ENCODE data around the gene TLK2. TPM values are rescaled to one million over a fixed set of nuclear protein-coding genes. Genes with fewer than 3 reads are reported as not detected.
A peak's percentile ranks its signal among the peaks of the same experiment; 100 is the strongest.

The TLK2 gene
- total RNA-seq, 1 experiment from 2014 or later = 54.7 TPM

GRCh38 chr17:62628831-62629555 lies 150.4 kb downstream of the TLK2 start:
- peaks cover 41% of the 10 kb centered on the region for H3K4me1 ChIP-seq (ENCODE audit: insufficient read depth, low read length, poor library complexity, severe bottlenecking)
- peak overlapping the region; percentile 90 for H3K27ac ChIP-seq (ENCODE audit: low read depth, low read length, poor library complexity, severe bottlenecking)
- H3K4me3 ChIP-seq (ENCODE audit: low read depth, low read length, poor library complexity, severe bottlenecking) = peak overlapping the region; percentile 88
- no peaks in the 10 kb centered on the region for H3K36me3 ChIP-seq (ENCODE audit: insufficient read depth, low read length, poor library complexity, severe bottlenecking)
- TSS peak; percentile 41 for BruUV-seq (replicated peaks)
- intact Hi-C loops (cut with micrococcal nuclease; ENCODE audit: unreplicated experiment) = no loop called here
- H3K27me3 ChIP-seq (replicated peaks; ENCODE audit: insufficient read depth, low read depth, low read length, poor library complexity) = no peaks in the 10 kb centered on the region
- ChIA-PET CTCF (no interaction called here), POLR2A (ENCODE audit: low non-redundant PET) (interaction anchor here (0.6 kb wide), 1 partner anchor 13 kb away, joined by 5 read pairs; no protein-coding TSS in a partner anchor)
- TF ChIP-seq CTCF (conservative IDR thresholded peaks at IDR 0.05; ENCODE audit: low read depth, low read length) (no peak), EZH2 (IDR thresholded peaks at IDR 0.05; ENCODE audit: borderline replicate concordance, low read depth, low read length, poor library complexity, severe bottlenecking) (no peak)
- peak; percentile 21 for DNase-seq (ENCODE audit: low spot score)
- no peaks in the 10 kb centered on the region for H3K9me3 ChIP-seq (ENCODE audit: low read depth, low read length, poor library complexity, severe bottlenecking)

GRCh38 chr17:62629556-62630364 lies 151.1 kb downstream of the TLK2 start:
- peaks cover 41% of the 10 kb centered on the region for H3K4me1 ChIP-seq (ENCODE audit: insufficient read depth, low read length, poor library complexity, severe bottlenecking)
- CTCF ChIA-PET = no interaction called here
- peak overlapping the region; percentile 90 for H3K27ac ChIP-seq (ENCODE audit: low read depth, low read length, poor library complexity, severe bottlenecking)
- POLR2A ChIA-PET (ENCODE audit: low non-redundant PET) = no interaction called here
- H3K27me3 ChIP-seq (replicated peaks; ENCODE audit: insufficient read depth, low read depth, low read length, poor library complexity) = no peaks in the 10 kb centered on the region
- DNase-seq (ENCODE audit: low spot score) = no peak
- intact Hi-C loops (cut with micrococcal nuclease; ENCODE audit: unreplicated experiment) = no loop called here
- BruUV-seq (replicated peaks) = no TSS peak
- H3K4me3 ChIP-seq (ENCODE audit: low read depth, low read length, poor library complexity, severe bottlenecking) = peak overlapping the region; percentile 88
- no peak for TF ChIP-seq EZH2 (IDR thresholded peaks at IDR 0.05; ENCODE audit: borderline replicate concordance, low read depth, low read length, poor library complexity, severe bottlenecking)
- TF ChIP-seq CTCF (conservative IDR thresholded peaks at IDR 0.05; ENCODE audit: low read depth, low read length) = no peak
- H3K9me3 ChIP-seq (ENCODE audit: low read depth, low read length, poor library complexity, severe bottlenecking) = no peaks in the 10 kb centered on the region
- no peaks in the 10 kb centered on the region for H3K36me3 ChIP-seq (ENCODE audit: insufficient read depth, low read length, poor library complexity, severe bottlenecking)

GRCh38 chr17:62630365-62631085 lies 151.9 kb downstream of the TLK2 start:
- ChIA-PET POLR2A (ENCODE audit: low non-redundant PET) (no interaction called here), CTCF (no interaction called here)
- no peaks in the 10 kb centered on the region for H3K36me3 ChIP-seq (ENCODE audit: insufficient read depth, low read length, poor library complexity, severe bottlenecking)
- DNase-seq (ENCODE audit: low spot score) = no peak
- H3K4me1 ChIP-seq (ENCODE audit: insufficient read depth, low read length, poor library complexity, severe bottlenecking) = peaks cover 41% of the 10 kb centered on the region
- no peak overlapping the region for H3K4me3 ChIP-seq (ENCODE audit: low read depth, low read length, poor library complexity, severe bottlenecking)
- intact Hi-C loops (cut with micrococcal nuclease; ENCODE audit: unreplicated experiment) = no loop called here
- H3K27ac ChIP-seq (ENCODE audit: low read depth, low read length, poor library complexity, severe bottlenecking) = peak overlapping the region; percentile 37
- H3K9me3 ChIP-seq (ENCODE audit: low read depth, low read length, poor library complexity, severe bottlenecking) = no peaks in the 10 kb centered on the region
- H3K27me3 ChIP-seq (replicated peaks; ENCODE audit: insufficient read depth, low read depth, low read length, poor library complexity) = no peaks in the 10 kb centered on the region
- BruUV-seq (replicated peaks) = no TSS peak
- TF ChIP-seq CTCF (conservative IDR thresholded peaks at IDR 0.05; ENCODE audit: low read depth, low read length) (no peak), EZH2 (IDR thresholded peaks at IDR 0.05; ENCODE audit: borderline replicate concordance, low read depth, low read length, poor library complexity, severe bottlenecking) (no peak)

Data from A673 (cell line).